IMR-90 (cell line): ENCODE data around the gene TM4SF4. TPM values are rescaled to one million over a fixed set of nuclear protein-coding genes. Genes with fewer than 3 reads are reported as not detected.

Experiments
- ATAC-seq: fragments of 200-7000 bp; cut with Tn5 transposase; 2 replicates; pipeline ENCODE4 v1.9.1; 2020; ENCODE audit warnings: low read depth, mild to moderate bottlenecking, moderate library complexity
- BruUV-seq: library from RNA; stranded (reverse); fragments of 400-500 nt; replicated peaks from 2 replicates; lab custom pipeline; 2021; lab: Mats Ljungman, UMichigan
- CTCF ChIA-PET: fragments of 300-600 bp; formaldehyde crosslinking; extraction: SDS; loops from one replicate; lab custom pipeline; 2021; ENCODE audit warnings: antibody characterized with exemption; lab: Yijun Ruan, JAX
- POLR2A ChIA-PET: fragments of 300-600 bp; sonication (Branson Sonifier 250); formaldehyde crosslinking; loops from one replicate; lab custom pipeline; 2022; ENCODE audit warnings: antibody characterized with exemption; ENCODE audit not compliant: unreplicated experiment; lab: Charles Lee
- DNase-seq: peaks from one replicate; pipeline ENCODE4 v3.0.0; 2013
- H2AFZ ChIP-seq: replicated peaks from 2 replicates; pipeline ENCODE3; 2013; ENCODE audit warnings: low read length, mild to moderate bottlenecking; ENCODE audit not compliant: poor library complexity
- H2AK5ac ChIP-seq: 2 replicates; pipeline ENCODE4 v1.6.1; 2013; ENCODE audit warnings: low read depth, low read length, inconsistent platforms
- H2AK9ac ChIP-seq: replicated peaks from 2 replicates; pipeline ENCODE3; 2013; ENCODE audit warnings: mild to moderate bottlenecking, low read depth, low read length, moderate library complexity; ENCODE audit not compliant: poor library complexity
- H2BK120ac ChIP-seq: 2 replicates; pipeline ENCODE4 v1.6.1; 2013; ENCODE audit warnings: low read depth, low read length, inconsistent platforms
- H2BK15ac ChIP-seq: 3 replicates; pipeline ENCODE4 v1.6.1; 2013; ENCODE audit warnings: low read depth, low read length, inconsistent platforms
- H2BK20ac ChIP-seq: 2 replicates; pipeline ENCODE4 v1.6.1; 2013; ENCODE audit warnings: low read depth, mild to moderate bottlenecking, inconsistent platforms, low read length, moderate library complexity
- H2BK5ac ChIP-seq: 2 replicates; pipeline ENCODE4 v1.6.1; 2013; ENCODE audit warnings: mild to moderate bottlenecking, low read depth, low read length, inconsistent platforms; ENCODE audit not compliant: poor library complexity, severe bottlenecking
- H3K14ac ChIP-seq: replicated peaks from 2 replicates; pipeline ENCODE4 v1.6.1; 2013; ENCODE audit warnings: low read depth, low read length, inconsistent platforms
- H3K18ac ChIP-seq: 2 replicates; pipeline ENCODE4 v1.6.1; 2013; ENCODE audit warnings: low read depth, low read length, control low read depth
- H3K23ac ChIP-seq: 2 replicates; pipeline ENCODE4 v1.6.1; 2013; ENCODE audit warnings: low read depth, low read length, inconsistent platforms
- H3K27ac ChIP-seq: 2 replicates; pipeline ENCODE4 v1.5.1; 2013; ENCODE audit warnings: mild to moderate bottlenecking, control low read depth, low read length; ENCODE audit not compliant: insufficient read depth
- H3K27me3 ChIP-seq: 2 replicates; pipeline ENCODE4 v1.6.1; 2013; ENCODE audit warnings: low read length; ENCODE audit not compliant: control insufficient read depth, insufficient read depth
- H3K36me3 ChIP-seq: 2 replicates; pipeline ENCODE4 v1.6.1; 2013; ENCODE audit warnings: low read length, mixed read lengths; ENCODE audit not compliant: control insufficient read depth, insufficient read depth
- H3K4ac ChIP-seq: 2 replicates; pipeline ENCODE4 v1.6.1; 2013; ENCODE audit warnings: low read depth, low read length, inconsistent platforms
- H3K4me1 ChIP-seq: 2 replicates; pipeline ENCODE4 v1.6.1; 2013; ENCODE audit warnings: low read length, mixed read lengths; ENCODE audit not compliant: control insufficient read depth, insufficient read depth
- H3K4me2 ChIP-seq: 2 replicates; pipeline ENCODE4 v1.6.1; 2013; ENCODE audit warnings: low read depth, mild to moderate bottlenecking, control low read depth, low read length, moderate library complexity
- H3K4me3 ChIP-seq: 2 replicates; pipeline ENCODE4 v1.5.1; 2013; ENCODE audit warnings: low read depth, mild to moderate bottlenecking, control low read depth, low read length, moderate library complexity; ENCODE audit not compliant: insufficient read depth
- H3K56ac ChIP-seq: 2 replicates; pipeline ENCODE4 v1.6.1; 2013; ENCODE audit warnings: low read length, inconsistent platforms; ENCODE audit not compliant: insufficient read depth; ENCODE audit errors: extremely low read depth
- H3K79me1 ChIP-seq, 2 experiments: 2 replicates each; pipeline ENCODE4 v1.6.1; 2013; ENCODE audit warnings: low read length in 2 of 2, inconsistent platforms in 1 of 2, low read depth in 1 of 2
- H3K9ac ChIP-seq: 2 replicates; pipeline ENCODE4 v1.6.1; 2013; ENCODE audit warnings: low read depth, low read length, control low read depth
- H3K9me1 ChIP-seq: 2 replicates; pipeline ENCODE4 v1.6.1; 2013; ENCODE audit warnings: low read length, inconsistent platforms; ENCODE audit not compliant: insufficient read depth
- H3K9me3 ChIP-seq: 2 replicates; pipeline ENCODE4 v1.6.1; 2013; ENCODE audit warnings: low read length; ENCODE audit not compliant: control insufficient read depth, insufficient read depth
- H4K20me1 ChIP-seq: 2 replicates; pipeline ENCODE4 v1.6.1; 2013; ENCODE audit warnings: low read length, inconsistent platforms; ENCODE audit not compliant: insufficient read depth
- H4K5ac ChIP-seq: 2 replicates; pipeline ENCODE4 v1.6.1; 2013; ENCODE audit warnings: mild to moderate bottlenecking, low read depth, low read length, control low read depth
- H4K8ac ChIP-seq, 2 experiments: 2 replicates each; pipeline ENCODE4 v1.6.1; 2013; ENCODE audit warnings: low read depth in 2 of 2, low read length in 2 of 2, control low read depth in 1 of 2, inconsistent platforms in 1 of 2
- H4K91ac ChIP-seq: 2 replicates; pipeline ENCODE4 v1.6.1; 2013; ENCODE audit warnings: low read depth, low read length, inconsistent platforms; ENCODE audit not compliant: insufficient read depth
- BHLHE40 ChIP-seq: fragments of 150-350 bp; IDR thresholded peaks from 2 replicates; pipeline ENCODE4 v1.6.1; 2016; ENCODE audit warnings: mild to moderate bottlenecking, low read depth, low read length
- CEBPB ChIP-seq: IDR thresholded peaks from 2 replicates; pipeline ENCODE4 v1.6.1; 2012; ENCODE audit warnings: low read depth, low read length, improper control_type of control experiment
- FOS ChIP-seq: fragments of 150-350 bp; IDR thresholded peaks from 2 replicates; pipeline ENCODE4 v1.6.1; 2016; ENCODE audit warnings: low read depth, low read length
- MAZ ChIP-seq: IDR thresholded peaks from 2 replicates; pipeline ENCODE4 v1.6.1; 2012; ENCODE audit warnings: low read depth, mild to moderate bottlenecking, low read length, improper control_type of control experiment, moderate library complexity, borderline replicate concordance
- MXI1 ChIP-seq: IDR thresholded peaks from 2 replicates; pipeline ENCODE4 v1.6.1; 2012; ENCODE audit warnings: low read depth, mild to moderate bottlenecking, low read length, moderate library complexity, borderline replicate concordance
- RCOR1 ChIP-seq: IDR thresholded peaks from 2 replicates; pipeline ENCODE4 v1.6.1; 2012; ENCODE audit warnings: mild to moderate bottlenecking, low read length, improper control_type of control experiment; ENCODE audit not compliant: insufficient replicate concordance
- WGBS, 2 experiments: methylation state at CpG; one replicate each; pipeline versions ENCODE4 v1.1.5 to v1.1.7; 2013; ENCODE audit warnings: missing lambda C conversion rate in 2 of 2; ENCODE audit not compliant: insufficient read length in 1 of 2; ENCODE audit errors: extremely low coverage in 2 of 2; 5-methylcytosine and 5-hydroxymethylcytosine counted together
- dilution Hi-C: fragments of 300-500 bp; cut with HindIII; formaldehyde crosslinking; loops from one replicate; pipeline ENCODE4 v1.14.3; 2018; ENCODE audit warnings: low sequenced_read_pairs; ENCODE audit not compliant: unreplicated experiment
- in situ Hi-C: fragments of 300-500 bp; cut with MboI; formaldehyde crosslinking; loops from 3 replicates; pipeline ENCODE4 v1.14.3; 2019; ENCODE audit warnings: low sequenced_read_pairs, inconsistent platforms, mixed read lengths
- intact Hi-C: fragments of 100-400 bp; cut with micrococcal nuclease; formaldehyde crosslinking; loops from 2 replicates; pipeline ENCODE4 v1.10.0; 2022
- polyA plus RNA-seq, 3 experiments: library from polyadenylated mRNA; depleted of rRNA; stranded (reverse); fragments of >200 nt; gene quantifications; 2 replicates each; pipeline ENCODE4 v1.2.3, GENCODE V29; 2012; ENCODE audit warnings: low replicate concordance in 1 of 3
- total RNA-seq: library from RNA; depleted of rRNA; stranded (reverse); fragments of >200 nt; gene quantifications from 2 replicates; pipeline ENCODE4 v1.2.3, GENCODE V29; 2012
- TF ChIP-seq, protein P1 (sequence below): fragments of 150-350 bp; IDR thresholded peaks from 2 replicates; pipeline ENCODE4 v1.6.1; 2016; ENCODE audit warnings: low read depth, mild to moderate bottlenecking, low read length, moderate library complexity, borderline replicate concordance

The TM4SF4 gene
- total and polyA plus RNA-seq, 2 of the 4 experiments (the other 2 are of a cell fraction): 0.60 to 1.6 TPM

DNA sequence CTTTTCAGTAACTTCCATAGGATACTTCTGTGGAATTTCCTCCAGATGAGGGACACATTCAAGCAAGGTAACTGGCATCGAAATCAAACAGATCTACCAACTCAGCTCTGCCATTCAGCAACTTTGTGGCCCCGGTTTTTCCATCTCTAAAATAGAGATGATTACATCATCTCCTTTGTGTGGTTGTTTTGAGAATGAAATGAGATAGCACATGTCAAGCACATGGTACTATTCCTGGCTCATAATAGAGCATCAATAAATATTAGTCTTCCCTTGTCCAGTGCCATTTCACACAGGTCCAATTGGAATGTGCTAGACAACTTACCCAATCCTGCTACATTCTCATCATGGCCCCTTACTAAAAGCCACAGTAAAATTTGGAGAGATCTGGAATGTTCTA, 24.2 kb upstream of the TM4SF4 start:
- Histone ChIP-seq H3K9me3 (peaks cover 5% of the 10 kb centered on the region; the same call in 1 of the 2 replicates), H3K9me1 (peaks cover 10% of the 10 kb centered on the region; the same call in 1 of the 2 replicates), H2BK5ac (peak overlapping the region; percentile 54), H2BK120ac (peak overlapping the region; percentile 91), H2BK15ac (peak overlapping the region; percentile 79; the same call in 1 of the 3 replicates), H2BK20ac (peak overlapping the region; percentile 83), H3K4me1 (peaks cover 12% of the 10 kb centered on the region), H4K20me1 (no peaks in the 10 kb centered on the region), H3K18ac (peak overlapping the region; percentile 42), H3K4me3 (no peak overlapping the region), H2AK5ac (0 out of 2 replicates have a peak overlapping the region, but pooled peaks have one; percentile 5), H3K56ac (peak overlapping the region; percentile 32; the same call in 1 of the 2 replicates), H3K27me3 (no peaks in the 10 kb centered on the region), H3K14ac (peak overlapping the region; percentile 3; the same call in 1 of the 2 replicates), H3K4ac (peak overlapping the region; percentile 79; the same call in 1 of the 2 replicates), H3K27ac (no peak overlapping the region), H4K91ac (peak overlapping the region; percentile 68; the same call in 1 of the 2 replicates), H4K8ac (peak overlapping the region; percentile 67 to 73; a peak in 3 of 4 replicates), H3K36me3 (no peaks in the 10 kb centered on the region), H3K9ac (no peak overlapping the region), H2AK9ac (no peak overlapping the region), H2AFZ (no peak overlapping the region), H4K5ac (peak overlapping the region; percentile 35; the same call in 1 of the 2 replicates), H3K79me1 (no peaks in the 10 kb centered on the region), H3K23ac (0 out of 2 replicates have a peak overlapping the region, but pooled peaks have one; percentile 61), H3K4me2 (no peak overlapping the region)
- no CpG with 5 or more reads among the region's 2 CpGs for WGBS, 2 experiments
- DNase-seq (peak; percentile 38), ATAC-seq (no peak)
- dilution Hi-C loops: no loop called here
- in situ Hi-C loops: no loop called here
- POLR2A ChIA-PET: no interaction called here
- TF ChIP-seq MXI1: 0 out of 2 replicates have a peak, but pooled peaks have one; percentile 32
- peak; percentile 67 for TF ChIP-seq CEBPB
- TF ChIP-seq BHLHE40: no peak
- TF ChIP-seq MAZ: no peak
- no peak for TF ChIP-seq RCOR1
- TF ChIP-seq FOS: no peak
- TF ChIP-seq, protein P1, sequence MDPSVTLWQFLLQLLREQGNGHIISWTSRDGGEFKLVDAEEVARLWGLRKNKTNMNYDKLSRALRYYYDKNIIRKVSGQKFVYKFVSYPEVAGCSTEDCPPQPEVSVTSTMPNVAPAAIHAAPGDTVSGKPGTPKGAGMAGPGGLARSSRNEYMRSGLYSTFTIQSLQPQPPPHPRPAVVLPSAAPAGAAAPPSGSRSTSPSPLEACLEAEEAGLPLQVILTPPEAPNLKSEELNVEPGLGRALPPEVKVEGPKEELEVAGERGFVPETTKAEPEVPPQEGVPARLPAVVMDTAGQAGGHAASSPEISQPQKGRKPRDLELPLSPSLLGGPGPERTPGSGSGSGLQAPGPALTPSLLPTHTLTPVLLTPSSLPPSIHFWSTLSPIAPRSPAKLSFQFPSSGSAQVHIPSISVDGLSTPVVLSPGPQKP: no peak
- intact Hi-C loops: no loop called here
- no TSS peak for BruUV-seq
- CTCF ChIA-PET: no interaction called here
